ENCODE results near the gene FBRSL1.
"Not testable (repeated sequence)": the region's sequence is repeated elsewhere in the genome, so short reads cannot be mapped to it uniquely, and the experiment has no call there.

FBRSL1 gene

DNA sequence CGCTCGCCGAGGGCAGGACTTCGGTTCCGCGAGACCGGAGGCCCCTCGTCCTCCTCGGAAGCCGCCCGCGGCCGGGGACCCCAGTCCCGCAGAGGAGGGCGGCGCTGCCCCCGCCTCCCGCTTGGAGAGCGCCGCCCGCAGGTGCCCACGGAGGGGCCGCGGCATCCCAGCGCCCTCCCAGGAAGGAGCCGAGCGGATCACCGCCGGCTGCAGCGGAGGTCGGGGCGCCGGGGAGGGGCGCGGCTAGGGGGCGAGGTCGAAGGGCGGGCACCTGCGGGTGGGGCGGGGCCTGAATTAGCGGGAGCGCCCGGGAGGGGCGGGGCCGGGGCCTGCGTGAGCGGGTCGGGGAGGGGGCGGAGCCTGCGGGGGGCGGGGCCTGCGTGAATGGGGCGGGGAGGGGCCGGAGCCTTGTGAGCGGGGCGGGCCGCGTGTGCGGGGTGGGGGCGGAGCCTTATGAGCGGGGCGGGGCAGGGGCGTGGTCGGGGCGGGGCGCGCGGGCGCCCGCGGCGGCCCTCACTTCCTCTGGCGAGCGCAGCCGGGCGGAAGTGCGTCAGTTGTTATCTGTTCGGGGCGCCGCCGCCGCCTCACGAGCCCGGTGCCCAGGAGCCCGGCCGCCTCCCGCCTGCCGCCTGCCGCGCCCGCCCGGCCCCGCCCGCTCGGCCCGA is at the start of gene FBRSL1:
Gene FBRSL1 (plus strand): TSS at position 550 of the 665 bp plus-strand sequence.
- Mint-ChIP-seq H3K27ac (peak within 1 kb of the TSS; percentile 55 to 84 (median 69)), H3K27me3 (ENCODE audit: low read depth) (peaks cover 23% of the 10 kb centered on the region), H3K4me3 (peak within 1 kb of the TSS; percentile 76 to 87 (median 79)), H3K36me3 (ENCODE audit: low read depth) (no peaks in the 10 kb centered on the region), H3K9me3 (no peaks in the 10 kb centered on the region), H3K4me1 (peaks cover 30% of the 10 kb centered on the region)
- TF ChIP-seq, protein P1, sequence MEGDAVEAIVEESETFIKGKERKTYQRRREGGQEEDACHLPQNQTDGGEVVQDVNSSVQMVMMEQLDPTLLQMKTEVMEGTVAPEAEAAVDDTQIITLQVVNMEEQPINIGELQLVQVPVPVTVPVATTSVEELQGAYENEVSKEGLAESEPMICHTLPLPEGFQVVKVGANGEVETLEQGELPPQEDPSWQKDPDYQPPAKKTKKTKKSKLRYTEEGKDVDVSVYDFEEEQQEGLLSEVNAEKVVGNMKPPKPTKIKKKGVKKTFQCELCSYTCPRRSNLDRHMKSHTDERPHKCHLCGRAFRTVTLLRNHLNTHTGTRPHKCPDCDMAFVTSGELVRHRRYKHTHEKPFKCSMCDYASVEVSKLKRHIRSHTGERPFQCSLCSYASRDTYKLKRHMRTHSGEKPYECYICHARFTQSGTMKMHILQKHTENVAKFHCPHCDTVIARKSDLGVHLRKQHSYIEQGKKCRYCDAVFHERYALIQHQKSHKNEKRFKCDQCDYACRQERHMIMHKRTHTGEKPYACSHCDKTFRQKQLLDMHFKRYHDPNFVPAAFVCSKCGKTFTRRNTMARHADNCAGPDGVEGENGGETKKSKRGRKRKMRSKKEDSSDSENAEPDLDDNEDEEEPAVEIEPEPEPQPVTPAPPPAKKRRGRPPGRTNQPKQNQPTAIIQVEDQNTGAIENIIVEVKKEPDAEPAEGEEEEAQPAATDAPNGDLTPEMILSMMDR (IDR thresholded peaks at IDR 0.05; ENCODE audit: unreplicated experiment in 3 of 3), result no peak

DNA sequence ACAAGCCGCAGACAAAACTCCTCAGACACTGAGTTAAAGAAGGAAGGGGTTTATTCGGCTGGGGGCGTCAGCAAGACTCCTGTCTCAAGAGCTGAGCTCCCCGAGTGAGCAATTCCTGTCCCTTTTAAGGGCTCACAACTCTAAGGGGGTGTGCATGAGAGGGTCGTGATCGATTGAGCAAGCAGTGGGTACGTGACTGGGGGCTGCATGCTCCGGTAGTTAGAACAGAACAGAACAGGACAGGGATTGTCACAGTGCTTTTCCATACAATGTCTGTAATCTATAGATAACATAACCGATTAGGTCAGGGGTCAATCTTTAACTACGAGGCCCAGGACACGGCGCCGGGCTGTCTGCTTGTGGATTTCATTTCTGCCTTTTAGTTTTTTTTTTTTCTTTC is 49.5 kb upstream of the FBRSL1 start:
- not testable (repeated sequence) for H3K36me3 Mint-ChIP-seq (ENCODE audit: low read depth); H3K4me3 Mint-ChIP-seq
- peaks cover 28% of the 10 kb centered on the region for H3K4me1 Mint-ChIP-seq
- peaks cover 20% of the 10 kb centered on the region for H3K9me3 Mint-ChIP-seq
- H3K27ac Mint-ChIP-seq, result peak overlapping the region in 2 of 3 experiments; percentile 48 to 53
- peaks cover 22% of the 10 kb centered on the region for H3K27me3 Mint-ChIP-seq (ENCODE audit: low read depth)

DNA sequence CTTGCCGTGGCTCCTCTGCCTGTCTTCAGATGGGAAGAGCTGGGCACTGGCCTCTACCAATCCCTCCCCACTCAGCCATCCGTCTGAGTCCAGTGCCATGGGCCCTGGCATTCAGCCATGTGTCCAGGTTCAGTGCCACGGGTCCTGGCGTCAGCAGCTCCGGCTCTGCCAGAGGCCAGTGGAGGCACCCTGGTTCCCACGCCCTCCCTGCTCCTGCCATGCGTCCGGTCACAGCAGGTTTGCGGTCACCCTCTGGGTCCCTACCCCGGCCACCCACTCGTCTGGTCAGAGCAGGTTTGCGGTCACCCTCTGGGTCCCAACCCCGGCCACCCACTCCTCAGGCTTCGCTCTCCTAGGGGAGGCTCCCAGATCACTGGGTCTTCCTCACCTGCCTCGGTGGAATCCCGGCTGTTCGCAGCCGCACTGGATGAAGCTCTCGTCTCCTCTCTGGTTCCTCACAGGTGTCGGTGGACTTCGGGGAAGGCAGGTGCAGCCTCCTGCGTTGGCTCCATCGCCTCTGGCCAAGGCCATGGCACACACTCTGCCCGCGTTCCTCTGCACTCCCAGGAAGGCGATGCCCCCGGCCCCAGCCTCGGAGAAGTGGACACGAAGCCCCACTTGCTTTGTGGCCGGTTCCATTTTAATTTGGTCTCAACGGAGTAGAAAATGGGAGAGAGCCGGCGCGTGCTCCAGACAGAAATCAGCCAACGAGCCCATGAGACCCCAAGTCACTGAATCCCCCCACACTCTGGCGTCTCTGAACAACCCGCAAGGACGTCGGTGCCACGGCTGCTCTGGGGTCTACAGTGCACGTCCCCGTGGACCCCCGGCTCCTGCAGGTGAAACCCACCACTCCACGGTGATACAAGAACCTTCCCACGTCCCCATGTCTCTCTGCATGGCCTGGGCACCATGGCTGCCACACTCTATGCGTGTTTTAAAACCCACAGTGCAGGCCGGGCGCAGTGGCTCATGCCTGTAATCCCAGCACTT is 47.8 kb upstream of the FBRSL1 start:
- Mint-ChIP-seq H3K27me3 (ENCODE audit: low read depth) (peaks cover 21% of the 10 kb centered on the region), H3K4me1 (peaks cover 39% of the 10 kb centered on the region), H3K4me3 (no peak overlapping the region), H3K9me3 (peaks cover 17% of the 10 kb centered on the region), H3K27ac (no peak overlapping the region), H3K36me3 (ENCODE audit: low read depth) (no peaks in the 10 kb centered on the region)
- TF ChIP-seq, protein P1 (IDR thresholded peaks at IDR 0.05; ENCODE audit: unreplicated experiment in 3 of 3), result no peak

DNA sequence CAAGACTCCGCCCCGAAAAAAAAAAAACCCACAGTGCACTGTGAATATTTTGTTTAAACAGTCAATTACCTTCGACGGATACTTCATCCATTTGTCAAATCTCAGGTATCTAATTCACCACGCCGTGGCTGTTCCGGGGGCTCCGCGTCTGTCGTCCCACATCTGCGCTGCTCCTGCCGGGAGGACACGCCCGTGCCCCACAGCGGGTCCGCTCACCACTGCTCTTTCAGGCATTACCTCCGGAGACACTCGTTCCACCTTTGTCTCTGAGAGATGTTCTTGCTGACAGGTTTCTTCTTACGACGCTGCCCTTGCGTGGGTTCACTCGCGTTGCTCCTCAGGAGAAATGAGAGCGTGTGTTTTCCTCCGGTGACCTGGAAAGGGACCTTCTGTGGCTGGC is 46.9 kb upstream of the FBRSL1 start:
- peak overlapping the region in 2 of 3 experiments; percentile 53 to 60 for H3K27ac Mint-ChIP-seq
- H3K4me3 Mint-ChIP-seq, result peak overlapping the region in 1 of 3 experiments; percentile 40
- TF ChIP-seq, protein P1 (IDR thresholded peaks at IDR 0.05; ENCODE audit: unreplicated experiment in 3 of 3), result no peak
- peaks cover 17% of the 10 kb centered on the region for H3K9me3 Mint-ChIP-seq
- H3K4me1 Mint-ChIP-seq, result peaks cover 40% of the 10 kb centered on the region
- H3K36me3 Mint-ChIP-seq (ENCODE audit: low read depth), result no peaks in the 10 kb centered on the region
- H3K27me3 Mint-ChIP-seq (ENCODE audit: low read depth), result peaks cover 25% of the 10 kb centered on the region

DNA sequence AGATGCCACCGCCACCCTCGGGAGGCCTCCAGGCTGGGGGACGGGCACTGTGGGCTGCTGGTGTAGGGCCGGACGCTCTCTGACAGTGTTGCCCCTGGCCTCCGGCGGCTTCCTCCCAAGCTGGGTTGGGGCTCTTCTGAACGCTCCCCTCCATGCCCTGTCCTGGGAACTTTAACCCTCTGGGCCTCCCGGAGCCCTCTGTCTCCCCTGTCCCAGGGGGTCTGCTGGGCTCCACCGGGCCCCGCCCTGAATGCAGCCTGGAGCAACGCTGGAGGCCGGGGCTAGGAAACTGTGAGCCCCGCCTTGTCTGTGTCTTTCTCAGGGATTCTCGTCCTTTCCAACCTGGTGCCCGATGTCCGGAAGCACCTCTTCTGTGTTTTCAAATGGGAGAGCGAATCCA is 45.7 kb upstream of the FBRSL1 start:
- H3K4me3 Mint-ChIP-seq, result no peak overlapping the region
- H3K36me3 Mint-ChIP-seq (ENCODE audit: low read depth), result no peaks in the 10 kb centered on the region
- TF ChIP-seq, protein P1 (IDR thresholded peaks at IDR 0.05; ENCODE audit: unreplicated experiment in 3 of 3), result no peak
- peaks cover 46% of the 10 kb centered on the region for H3K4me1 Mint-ChIP-seq
- peaks cover 17% of the 10 kb centered on the region for H3K9me3 Mint-ChIP-seq
- peak overlapping the region in 1 of 3 experiments; percentile 100 for H3K27ac Mint-ChIP-seq
- peaks cover 29% of the 10 kb centered on the region for H3K27me3 Mint-ChIP-seq (ENCODE audit: low read depth)
